ENCODE measurements around the gene ANKRD31.
A peak's percentile ranks its signal among the peaks of the same experiment; 100 is the strongest.

DNA sequence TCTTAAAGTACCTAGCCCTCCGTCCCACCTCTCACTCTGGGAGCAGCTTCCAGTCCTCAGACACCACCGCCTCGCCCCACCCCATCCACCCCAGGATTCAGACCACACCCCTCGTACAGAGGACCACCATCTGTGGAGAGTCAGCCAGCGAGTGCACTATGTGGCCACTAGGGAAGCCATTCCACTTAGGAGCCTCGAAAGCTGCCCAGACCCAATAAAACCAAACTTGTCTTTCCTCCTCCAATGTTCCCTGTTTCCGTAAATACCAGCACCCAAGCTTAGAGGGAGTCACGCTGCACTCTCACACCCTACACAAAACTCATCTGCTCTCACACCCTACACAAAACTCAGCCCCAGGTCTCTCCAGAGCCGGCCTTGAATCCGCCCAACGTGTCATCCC is 186.3 kb downstream of the ANKRD31 start:
- TF ChIP-seq EZH2 (IDR thresholded peaks at IDR 0.05; ENCODE audit: borderline replicate concordance, low read depth, low read length, poor library complexity, severe bottlenecking) (no peak), CTCF (conservative IDR thresholded peaks at IDR 0.05; ENCODE audit: low read depth, low read length) (peak; percentile 49)

Measured in A673 (cell line).